Measurements from ENCODE around the gene ZFP92.
"Not testable (repeated sequence)": the region's sequence is repeated elsewhere in the genome, so short reads cannot be mapped to it uniquely, and the experiment has no call there.

The ZFP92 gene

DNA sequence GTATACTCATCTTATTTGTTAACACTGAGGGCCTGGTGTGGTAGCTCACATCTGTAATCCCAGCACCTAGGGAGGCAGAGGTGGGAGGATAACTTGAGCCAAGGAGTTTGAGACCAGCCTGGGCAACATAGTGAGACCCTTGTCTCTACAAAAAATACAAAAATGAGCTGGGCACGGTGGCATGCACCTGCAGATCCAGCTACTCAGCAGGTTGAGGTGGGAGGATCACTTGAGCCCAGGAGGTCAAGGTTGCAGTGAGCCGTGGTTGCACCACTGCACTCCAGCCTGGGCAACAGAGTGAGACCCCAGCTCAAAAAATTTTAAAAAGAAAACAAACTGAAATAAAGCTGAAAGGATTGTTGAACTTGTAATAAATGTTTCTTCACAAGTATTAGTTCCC lies 26.3 kb upstream of the ZFP92 start:
- in situ Hi-C loops (cut with MboI; ENCODE audit: low sequenced_read_pairs): not testable (repeated sequence)

DNA sequence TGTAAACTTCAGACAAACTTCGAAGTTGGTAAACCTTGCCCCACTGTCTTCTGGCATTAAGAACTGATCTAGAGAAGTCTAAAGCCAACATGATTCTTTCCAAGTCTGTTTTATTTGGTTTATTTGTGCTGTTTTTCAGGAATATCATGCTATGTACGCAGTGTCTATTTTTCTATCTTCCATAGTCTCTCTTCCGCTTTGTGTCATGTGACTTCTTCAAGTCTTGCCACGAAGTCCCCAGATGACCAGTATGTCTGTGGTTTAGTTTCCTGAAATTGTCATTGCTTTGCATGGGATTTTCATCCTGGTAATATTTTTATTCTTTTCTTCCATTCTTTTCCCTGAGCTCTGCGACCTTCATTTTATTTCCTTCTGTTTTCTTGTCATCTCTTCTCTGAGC lies 25.2 kb upstream of the ZFP92 start:
- in situ Hi-C loops (cut with MboI; ENCODE audit: low sequenced_read_pairs): no loop called here

DNA sequence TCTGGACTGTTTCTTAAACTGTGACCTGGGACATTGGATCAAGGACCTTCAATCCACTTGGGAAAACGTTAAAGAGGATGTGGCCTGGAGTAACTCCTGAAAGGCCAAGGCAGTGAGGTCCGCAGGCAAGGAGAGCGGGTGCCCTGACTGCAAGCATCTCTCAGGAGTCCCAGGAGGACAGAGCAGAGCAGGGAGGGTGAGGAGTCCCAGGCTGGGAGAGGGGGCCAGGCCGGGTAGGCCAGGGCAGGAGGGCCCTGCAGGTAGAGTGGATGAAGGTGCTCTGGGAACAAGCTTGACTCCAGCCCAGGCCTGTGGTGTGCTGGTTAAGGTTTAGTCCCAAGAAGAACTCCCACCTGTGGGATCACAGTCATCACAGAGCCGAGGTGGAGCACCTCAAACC lies 23.9 kb upstream of the ZFP92 start:
- in situ Hi-C loops (cut with MboI; ENCODE audit: low sequenced_read_pairs): no loop called here

DNA sequence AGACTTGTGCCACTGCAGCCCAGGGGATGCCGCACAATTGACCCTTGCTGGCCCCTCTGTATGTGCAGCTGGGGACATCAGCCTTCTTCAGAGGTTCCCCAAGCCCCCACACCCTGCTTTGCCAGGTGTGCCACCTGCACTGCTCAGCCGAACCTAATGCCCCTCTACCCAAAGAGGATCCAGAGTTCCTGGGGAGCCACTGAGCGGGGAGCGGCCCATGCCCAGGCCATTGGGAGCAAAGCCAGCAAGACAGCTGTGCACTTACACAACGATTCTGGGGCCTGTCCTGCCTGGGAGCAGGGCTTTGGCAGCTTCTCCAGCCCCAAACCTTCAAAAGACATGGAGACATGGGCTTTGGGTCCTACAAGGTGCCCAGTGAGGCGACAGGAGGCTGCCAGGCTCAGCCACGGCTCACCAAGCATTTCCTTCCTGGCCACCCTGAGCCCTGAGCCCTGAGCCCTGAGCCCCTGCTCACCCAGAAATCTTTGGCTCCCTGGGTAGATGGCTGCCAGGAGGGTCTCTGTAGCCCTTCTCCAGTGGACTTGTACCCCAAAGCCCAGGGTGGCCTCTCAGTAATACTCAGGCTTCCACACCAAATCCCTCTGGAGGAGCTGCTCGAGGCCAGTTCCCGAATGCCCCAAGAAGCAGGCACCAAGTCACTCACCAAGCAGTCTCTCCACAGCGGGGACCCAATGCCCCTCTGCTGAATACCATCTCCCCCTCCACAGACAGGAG lies 23.1 kb upstream of the ZFP92 start:
- in situ Hi-C loops (cut with MboI; ENCODE audit: low sequenced_read_pairs): no loop called here

DNA sequence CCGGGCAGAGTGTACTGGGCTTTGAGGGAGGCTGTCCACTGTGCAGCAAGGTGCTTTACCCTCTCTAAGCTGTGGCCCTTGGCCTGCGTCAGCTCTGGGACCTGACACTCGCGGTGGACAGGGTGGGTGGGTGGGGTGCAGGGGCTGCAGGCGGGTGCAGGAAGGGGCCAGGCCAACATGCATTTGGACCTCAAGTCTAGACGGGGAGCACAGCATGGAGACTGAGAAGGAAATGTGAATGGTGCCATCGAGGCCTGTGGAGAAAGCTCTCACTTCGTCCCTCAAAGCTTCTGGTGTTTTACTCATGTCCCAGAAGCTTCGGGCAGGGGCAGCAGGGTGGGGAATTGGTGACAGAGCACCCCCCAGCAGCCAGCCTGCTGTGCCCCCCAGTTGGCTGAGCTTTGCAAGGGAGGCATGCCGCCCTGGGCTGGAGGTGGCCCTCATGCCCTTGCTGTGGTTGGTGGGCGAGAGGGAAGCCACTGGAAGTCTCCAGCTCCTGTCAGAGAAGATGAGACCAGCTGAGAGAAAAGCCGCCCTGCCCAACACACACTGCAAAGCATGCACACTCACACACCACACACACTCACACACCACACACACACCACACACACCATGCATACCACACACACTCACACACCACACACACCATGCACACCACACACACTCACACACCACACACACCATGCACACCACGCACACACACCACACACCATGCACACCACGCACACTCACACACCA lies 22.4 kb upstream of the ZFP92 start:
- in situ Hi-C loops (cut with MboI; ENCODE audit: low sequenced_read_pairs): no loop called here

DNA sequence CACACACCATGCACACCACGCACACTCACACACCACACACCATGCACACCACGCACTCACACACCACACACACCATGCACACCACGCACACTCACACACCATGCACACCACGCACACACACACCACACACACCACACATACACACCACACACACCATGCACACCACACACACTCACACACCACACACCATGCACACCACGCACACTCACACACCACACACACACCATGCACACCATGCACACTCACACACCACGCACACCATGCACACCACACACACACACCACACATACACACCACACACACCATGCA lies 21.9 kb upstream of the ZFP92 start:
- in situ Hi-C loops (cut with MboI; ENCODE audit: low sequenced_read_pairs): not testable (repeated sequence)

DNA sequence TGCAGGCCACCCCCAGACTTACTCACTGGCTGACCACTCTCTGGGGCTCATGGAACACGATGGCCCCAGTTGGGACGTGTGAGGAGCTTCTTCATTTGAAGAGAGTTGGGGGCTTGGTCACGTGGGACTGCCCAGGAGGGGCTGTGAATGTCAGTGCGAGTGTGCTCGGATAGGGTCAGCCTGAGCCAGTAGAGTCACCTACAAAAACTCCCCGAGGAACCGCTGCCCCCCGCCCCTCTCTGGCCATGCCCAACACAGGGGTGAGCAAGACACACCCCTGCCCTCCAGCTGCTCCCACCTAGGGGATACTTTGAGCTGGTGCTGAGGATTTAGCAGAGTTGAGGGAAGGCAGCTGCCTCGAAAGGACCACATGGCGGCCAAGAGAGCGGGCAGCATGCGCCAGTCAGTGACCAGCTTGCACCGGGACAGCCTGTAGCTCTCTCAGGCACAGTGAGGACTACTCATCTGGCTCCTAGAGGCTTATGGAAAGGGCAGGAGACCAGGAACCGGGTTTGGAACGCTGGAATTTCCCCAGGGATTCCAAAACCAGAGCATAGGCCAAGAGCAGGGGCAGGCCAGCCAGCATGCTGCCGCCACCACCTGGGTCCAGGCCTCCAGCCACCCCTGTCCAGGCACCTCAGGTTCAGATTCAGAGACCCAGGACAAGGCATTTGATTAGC lies 18.5 kb upstream of the ZFP92 start:
- in situ Hi-C loops (cut with MboI; ENCODE audit: low sequenced_read_pairs): no loop called here

DNA sequence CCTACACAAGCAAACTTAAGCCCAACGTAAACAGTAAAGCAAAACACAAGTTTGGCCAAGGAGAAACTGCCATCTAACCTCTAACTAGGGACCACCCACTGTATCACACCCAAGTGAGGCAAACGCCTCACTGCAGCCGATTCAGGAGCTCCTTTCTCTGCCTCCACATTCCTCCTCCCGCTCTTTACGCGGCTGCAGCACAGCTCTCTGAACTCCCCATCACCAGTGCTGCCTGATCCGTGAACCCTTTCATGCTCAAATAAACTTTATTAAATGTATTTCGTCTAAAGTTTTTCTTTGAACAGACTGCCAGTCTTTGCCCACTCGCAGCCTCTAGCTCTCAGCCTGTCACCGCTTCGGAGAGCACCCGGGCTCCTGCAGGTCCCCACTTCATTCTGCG lies 16.7 kb upstream of the ZFP92 start:
- in situ Hi-C loops (cut with MboI; ENCODE audit: low sequenced_read_pairs): no loop called here

DNA sequence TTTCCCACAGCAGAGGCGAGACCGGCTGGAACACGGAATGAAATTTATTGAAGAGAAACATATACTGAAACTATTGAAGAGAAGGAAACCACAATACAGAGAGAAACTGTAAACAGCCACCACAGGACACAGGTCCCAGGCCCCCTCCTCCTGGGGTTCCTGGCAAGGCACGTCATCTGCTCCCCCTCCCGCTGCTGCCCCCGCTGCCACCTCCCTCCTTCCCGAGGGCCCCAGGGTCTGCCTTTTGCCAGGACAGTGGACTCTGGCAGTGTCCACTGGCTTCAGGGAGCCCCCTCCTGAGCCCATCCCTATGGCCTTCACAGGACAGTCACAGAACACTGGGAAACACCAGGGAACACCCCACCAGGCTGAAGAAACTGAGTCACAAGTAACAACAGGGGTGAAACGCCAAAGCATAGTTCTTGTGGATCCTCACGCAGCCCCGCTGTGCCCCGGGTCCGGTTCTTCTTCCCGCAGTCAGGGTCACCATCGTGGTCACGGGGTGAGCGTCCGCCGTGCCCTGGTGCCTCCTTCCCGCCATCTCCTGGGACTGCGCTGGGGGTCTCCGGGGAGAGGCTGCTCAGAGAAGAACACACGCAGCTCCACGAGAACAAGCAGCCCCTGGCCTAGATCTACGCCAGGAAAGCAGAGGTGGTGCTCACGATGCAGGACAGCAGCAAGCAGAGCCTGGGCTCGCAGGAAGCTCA lies 15.5 kb upstream of the ZFP92 start:
- in situ Hi-C loops (cut with MboI; ENCODE audit: low sequenced_read_pairs): no loop called here

DNA sequence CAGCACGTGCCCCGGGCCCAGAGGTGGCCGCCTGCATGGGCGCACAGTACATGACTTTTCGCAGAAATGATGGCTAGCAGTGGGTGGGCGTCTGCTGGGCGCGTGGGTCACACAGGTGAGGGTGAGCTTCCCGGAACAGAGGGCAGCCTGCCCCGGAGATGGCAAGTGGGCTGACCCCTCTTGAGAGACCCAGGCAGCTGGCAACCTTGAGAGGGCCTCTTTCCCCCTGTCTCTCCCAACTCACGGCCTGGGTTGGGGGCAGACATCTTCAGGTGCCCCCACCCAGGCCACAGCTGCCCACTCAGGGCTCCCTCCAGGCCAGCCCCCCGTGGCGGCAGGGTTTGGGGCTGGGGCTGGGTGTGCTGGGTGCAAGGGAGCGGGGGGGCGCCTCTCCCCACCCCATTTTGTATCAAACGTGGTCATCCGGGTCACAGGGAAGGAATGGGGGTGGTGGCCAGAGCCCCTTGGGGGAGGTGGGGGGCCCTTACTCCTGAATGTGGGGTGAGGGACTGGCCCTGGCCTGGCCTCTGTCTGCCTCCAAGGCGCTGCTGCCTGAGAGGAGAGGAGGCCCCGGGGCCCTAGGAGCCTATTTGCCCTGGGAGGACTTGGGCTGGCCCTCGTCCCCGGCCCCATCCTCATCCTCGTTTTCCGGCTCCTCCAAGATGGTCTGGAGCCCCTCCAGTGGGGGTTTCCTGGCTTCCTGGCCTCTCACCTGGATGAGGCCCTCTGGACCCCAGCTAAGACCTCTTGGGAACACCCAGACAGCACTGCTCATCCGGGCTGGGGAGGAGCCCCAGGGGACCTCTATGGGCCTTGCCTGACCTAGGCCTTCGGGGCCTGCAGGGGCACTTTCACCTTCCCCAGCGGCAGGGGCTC lies 14.7 kb upstream of the ZFP92 start:
- in situ Hi-C loops (cut with MboI; ENCODE audit: low sequenced_read_pairs): no loop called here

DNA sequence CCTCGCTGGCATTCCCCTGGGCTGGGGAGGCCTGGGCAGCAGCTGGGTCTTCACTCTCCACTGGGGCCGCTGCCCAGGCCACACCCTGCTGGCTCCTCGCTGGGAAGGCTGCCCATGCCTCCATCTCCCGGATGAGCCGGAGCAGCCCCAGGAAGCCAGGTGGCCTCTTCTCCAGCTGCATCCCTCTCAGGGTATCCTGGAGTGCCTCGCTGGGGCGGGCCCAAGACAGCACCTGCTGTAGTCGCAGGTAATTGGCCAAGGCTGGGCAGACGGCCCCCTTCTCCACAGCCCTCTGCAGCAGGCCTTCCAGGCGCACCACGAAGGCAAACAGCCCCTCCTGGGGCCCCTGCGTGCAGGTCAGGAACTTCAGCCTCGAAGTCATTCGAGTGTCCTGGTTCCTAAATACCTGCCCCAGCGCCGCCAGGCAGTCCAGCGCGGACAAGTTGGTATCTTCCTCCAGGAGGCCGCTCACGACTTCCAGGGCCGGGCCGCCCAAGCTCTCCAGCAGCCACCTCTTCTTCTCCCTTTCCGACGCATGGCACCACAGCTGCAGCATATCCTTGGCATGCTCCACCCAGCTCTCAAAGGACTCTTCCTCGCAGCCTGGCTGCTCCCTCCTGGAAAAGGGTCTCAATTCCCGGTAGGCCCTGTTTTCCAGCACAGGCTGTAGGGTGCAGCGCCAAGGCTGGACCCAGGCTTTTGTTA lies 13.9 kb upstream of the ZFP92 start:
- in situ Hi-C loops (cut with MboI; ENCODE audit: low sequenced_read_pairs): no loop called here

DNA sequence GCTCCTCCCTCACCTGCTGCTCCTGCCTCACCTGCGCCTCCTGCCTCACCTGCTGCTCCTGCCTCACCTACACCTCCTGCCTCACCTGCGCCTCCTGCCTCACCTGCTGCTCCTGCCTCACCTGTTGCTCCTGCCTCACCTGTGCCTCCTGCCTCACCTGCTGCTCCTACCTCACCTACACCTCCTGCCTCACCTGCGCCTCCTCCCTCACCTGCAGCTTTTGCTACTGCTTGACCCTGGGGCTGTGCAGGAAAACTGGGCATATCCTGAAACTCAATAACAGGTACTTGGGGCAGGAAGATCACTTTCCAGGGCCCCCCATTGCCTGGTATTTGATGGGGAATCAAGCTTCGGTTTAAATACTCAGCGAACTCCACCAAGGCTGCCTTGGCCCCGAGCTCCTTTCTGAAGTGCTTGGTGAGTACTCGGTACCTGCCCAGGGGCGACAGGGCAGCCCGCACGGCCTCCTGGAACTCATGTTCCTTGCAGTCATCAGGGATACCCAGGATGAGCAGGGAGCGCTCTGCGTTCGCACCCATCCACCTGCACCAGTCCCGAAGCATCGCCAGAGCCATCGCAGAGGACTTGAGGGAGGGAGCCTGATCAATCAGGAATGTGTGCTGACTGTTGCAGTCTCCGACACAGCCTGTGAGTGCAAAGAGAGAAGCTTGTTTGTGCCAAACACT lies 12.9 kb upstream of the ZFP92 start:
- in situ Hi-C loops (cut with MboI; ENCODE audit: low sequenced_read_pairs): no loop called here

DNA sequence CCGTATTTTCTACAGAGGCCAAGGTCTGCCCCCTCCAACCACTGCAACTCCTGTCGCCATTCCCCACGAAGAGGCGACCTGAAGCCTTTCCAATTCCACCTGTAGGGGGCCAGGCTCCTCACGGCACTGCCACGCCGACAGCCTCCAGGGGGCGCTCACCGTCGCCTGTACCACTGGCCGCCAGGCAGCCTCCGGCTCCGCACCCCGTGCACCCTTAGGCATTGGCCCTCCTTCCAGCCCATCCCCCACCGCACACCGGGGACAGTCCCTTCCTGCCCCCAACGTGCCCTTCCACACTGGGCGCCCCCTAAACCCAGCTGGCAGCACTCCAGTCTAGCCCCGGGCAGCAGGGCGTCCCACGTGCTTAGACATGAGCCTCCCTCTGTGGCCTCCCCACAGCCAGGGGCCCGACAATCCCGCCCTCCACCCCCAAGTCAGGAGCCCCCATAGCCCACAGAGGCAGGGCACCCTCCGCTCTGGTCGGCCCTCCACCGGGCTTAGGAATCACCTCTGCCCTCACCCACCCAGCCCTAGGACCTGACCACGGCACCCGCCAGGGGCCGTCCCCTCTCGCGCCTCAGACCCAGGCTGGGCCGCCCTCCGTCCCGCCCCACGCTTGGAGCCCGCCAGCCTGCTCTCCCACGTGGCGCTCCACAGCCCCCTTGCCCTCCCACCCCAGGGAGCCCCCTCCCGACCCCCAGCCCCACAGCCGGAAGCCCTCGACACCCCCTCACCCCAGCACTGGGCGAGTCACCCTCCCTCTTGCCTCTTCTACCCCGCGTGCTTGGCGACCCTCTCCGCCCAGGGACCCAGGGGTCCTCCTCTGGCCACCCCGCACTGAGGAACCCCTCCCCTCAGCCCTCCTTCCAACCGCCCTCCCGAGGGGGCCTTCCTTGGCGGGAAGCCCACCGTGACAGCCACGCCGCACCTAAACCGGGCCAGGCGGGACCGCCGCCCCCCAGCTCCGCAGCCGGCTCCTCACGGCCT lies 10.8 kb upstream of the ZFP92 start:
- in situ Hi-C loops (cut with MboI; ENCODE audit: low sequenced_read_pairs): no loop called here

DNA sequence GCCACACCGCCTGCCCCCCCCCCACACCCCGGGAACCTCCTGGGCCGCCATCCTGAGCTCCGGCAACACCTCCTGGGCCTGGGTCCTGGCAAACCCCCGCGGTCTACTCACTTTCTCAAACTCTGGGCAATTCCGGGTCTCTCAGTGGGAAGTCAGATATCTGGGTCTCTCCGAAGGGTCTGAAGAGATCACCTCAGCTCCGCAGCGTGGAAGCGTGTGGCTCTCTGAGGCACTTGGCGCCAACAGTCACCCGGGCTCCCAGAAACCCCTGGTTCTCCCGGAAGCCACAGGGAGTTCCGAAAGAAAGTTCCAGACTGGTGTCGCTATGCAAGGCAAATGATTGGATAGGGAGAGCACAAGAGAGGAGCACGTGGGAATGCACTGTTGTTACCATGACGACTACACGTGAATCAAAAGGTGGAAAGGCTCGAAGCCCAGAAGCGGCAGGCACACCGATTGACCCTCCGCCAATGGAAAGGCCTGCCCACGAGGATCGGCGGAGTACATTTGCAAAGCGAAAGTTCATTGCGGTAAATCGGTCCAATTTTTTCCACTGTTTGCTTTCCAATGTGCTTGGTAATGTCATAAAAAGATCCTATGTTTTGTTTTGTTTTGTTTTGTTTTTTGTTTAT lies 10.0 kb upstream of the ZFP92 start, which contains the start of gene PNMA6E:
PNMA6E (minus strand) TSS at position 218 of the 632 bp plus-strand sequence. CDS start 2,501 bp downstream, outside the sequence.
- in situ Hi-C loops (cut with MboI; ENCODE audit: low sequenced_read_pairs): no loop called here

DNA sequence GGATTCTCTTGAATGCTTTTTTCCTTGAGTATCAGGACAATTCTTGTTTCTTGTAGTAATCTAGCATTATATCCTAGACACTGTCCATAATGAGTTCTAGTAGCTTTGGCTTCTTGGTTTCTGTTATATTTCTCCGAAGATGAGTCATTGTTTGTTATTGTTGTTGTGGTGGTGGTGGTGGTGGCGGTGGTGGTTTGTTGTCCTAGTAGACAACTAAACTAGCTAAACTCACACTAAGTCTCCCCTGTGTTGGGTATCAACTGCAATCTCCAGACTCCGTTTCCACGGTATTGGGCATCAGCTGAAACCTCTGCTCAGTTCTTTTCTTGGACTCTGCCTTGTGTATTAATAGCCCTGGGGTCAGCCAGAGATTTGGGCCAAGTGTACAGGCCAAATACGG lies 6.9 kb upstream of the ZFP92 start:
- in situ Hi-C loops (cut with MboI; ENCODE audit: low sequenced_read_pairs): not testable (repeated sequence)

DNA sequence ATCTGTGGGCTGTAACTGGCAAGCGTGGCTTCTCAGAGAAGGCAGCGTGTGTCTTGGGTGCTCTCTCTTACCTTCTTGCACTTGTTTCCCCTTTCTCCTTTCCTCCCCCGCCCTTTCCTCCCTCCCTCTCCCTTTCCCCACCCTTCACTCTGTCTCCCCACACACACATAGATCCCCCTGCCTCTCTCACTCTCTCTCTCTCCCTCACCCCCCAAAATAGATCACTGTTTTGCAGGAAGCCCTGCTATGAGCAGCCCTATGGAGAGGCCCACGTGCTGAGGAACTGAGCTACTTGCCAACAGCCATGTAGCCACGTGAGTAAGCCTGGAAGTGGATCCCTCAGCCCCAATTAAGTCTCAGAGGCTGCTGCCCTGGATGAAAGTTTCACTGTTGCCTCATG lies 5.8 kb upstream of the ZFP92 start:
- in situ Hi-C loops (cut with MboI; ENCODE audit: low sequenced_read_pairs): no loop called here

DNA sequence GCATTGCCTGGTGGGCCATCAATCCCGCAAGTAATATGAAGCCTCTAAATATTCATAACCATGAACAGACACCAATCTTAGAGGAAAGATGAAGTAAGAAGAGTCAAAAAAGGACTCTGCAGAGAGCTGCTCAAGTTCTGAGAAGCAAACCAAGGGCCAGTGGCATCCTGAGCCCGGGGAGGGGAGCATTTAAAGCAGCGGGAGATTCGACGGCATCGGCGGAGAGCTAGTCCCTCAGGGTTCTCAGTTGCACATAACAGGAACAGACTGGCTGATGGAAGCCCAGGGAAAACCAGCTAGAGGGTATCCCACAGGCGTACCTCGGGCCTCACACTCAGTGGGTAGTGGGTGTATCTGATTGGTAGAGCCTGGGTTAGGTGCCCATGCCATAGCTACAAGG lies 5.3 kb upstream of the ZFP92 start:
- in situ Hi-C loops (cut with MboI; ENCODE audit: low sequenced_read_pairs): no loop called here

DNA sequence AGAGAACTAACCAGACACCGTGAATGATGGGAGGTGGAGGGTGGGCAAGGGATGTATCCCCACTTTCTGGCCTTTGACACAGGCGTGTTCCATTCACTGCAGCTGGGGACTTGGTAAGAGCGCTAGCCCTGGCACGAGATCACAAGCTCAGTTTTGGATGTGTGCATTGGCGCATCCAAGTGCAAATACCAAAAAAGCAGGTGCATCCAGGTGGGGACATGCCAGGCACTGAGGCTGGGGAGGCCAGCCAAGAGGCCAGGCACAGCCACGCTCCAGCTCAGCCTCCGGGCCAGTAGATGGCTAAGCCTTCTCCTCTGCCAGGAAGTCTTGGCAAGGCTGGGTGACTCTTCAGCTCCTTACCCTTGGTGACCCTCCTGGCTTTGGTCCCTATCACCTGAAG lies 4.4 kb upstream of the ZFP92 start:
- in situ Hi-C loops (cut with MboI; ENCODE audit: low sequenced_read_pairs): no loop called here
